AG04449 (cell line): ENCODE data around the gene UQCRFS1.

Source experiments
- CTCF ChIA-PET: fragments of 350-600 bp; formaldehyde crosslinking; extraction: SDS; loops from one replicate; lab custom pipeline; 2021; ENCODE audit warnings: antibody characterized with exemption; lab: Yijun Ruan, JAX
- POLR2A ChIA-PET: fragments of 400-600, 350-600 bp; formaldehyde crosslinking; extraction: SDS; loops from one replicate; lab custom pipeline; 2020; ENCODE audit warnings: antibody characterized with exemption, inconsistent platforms; lab: Yijun Ruan, JAX
- DNase-seq: peaks from one replicate; pipeline ENCODE4 v3.0.0-alpha.2; 2010; ENCODE audit warnings: low read depth, low spot score
- H3K4me3 ChIP-seq: 2 replicates; pipeline ENCODE4 v1.5.1; 2011; ENCODE audit warnings: low read depth, mild to moderate bottlenecking, control low read depth, low read length
- CTCF ChIP-seq: IDR thresholded peaks from one replicate; pipeline ENCODE4 v1.5.1; 2011; ENCODE audit warnings: mild to moderate bottlenecking, moderate library complexity, low read length, control low read depth, inconsistent platforms; ENCODE audit not compliant: insufficient read depth; ENCODE audit errors: missing control alignments

Gene UQCRFS1

GRCh38 chr19:29206453-29206852, 6.5 kb downstream of the UQCRFS1 start:
- POLR2A ChIA-PET: no interaction called here
- no peak for DNase-seq
- no peak for TF ChIP-seq CTCF
- CTCF ChIA-PET: no interaction called here
- no peak overlapping the region for H3K4me3 ChIP-seq

GRCh38 chr19:29202281-29202680, 10.7 kb downstream of the UQCRFS1 start:
- ChIA-PET POLR2A (interaction anchor here (0.6 kb wide), 1 partner anchor 10 kb away, joined by 3 read pairs; no protein-coding TSS in a partner anchor), CTCF (no interaction called here)
- DNase-seq: no peak
- H3K4me3 ChIP-seq: no peak overlapping the region
- no peak for TF ChIP-seq CTCF

GRCh38 chr19:29201855-29202254, 11.1 kb downstream of the UQCRFS1 start:
- H3K4me3 ChIP-seq: no peak overlapping the region
- TF ChIP-seq CTCF: no peak
- ChIA-PET POLR2A (interaction anchor here (0.6 kb wide), 1 partner anchor 10 kb away, joined by 3 read pairs; no protein-coding TSS in a partner anchor), CTCF (no interaction called here)
- no peak for DNase-seq

GRCh38 chr19:29194658-29195057, 18.3 kb downstream of the UQCRFS1 start:
- no peak for DNase-seq
- ChIA-PET CTCF (no interaction called here), POLR2A (no interaction called here)
- no peak overlapping the region for H3K4me3 ChIP-seq
- no peak for TF ChIP-seq CTCF

GRCh38 chr19:29193155-29193554, 19.8 kb downstream of the UQCRFS1 start:
- no peak for TF ChIP-seq CTCF
- ChIA-PET CTCF (no interaction called here), POLR2A (no interaction called here)
- no peak overlapping the region for H3K4me3 ChIP-seq
- DNase-seq: no peak

GRCh38 chr19:29191005-29191404, 21.9 kb downstream of the UQCRFS1 start:
- no peak for TF ChIP-seq CTCF
- H3K4me3 ChIP-seq: no peak overlapping the region
- ChIA-PET POLR2A (interaction anchor here (0.5 kb wide), 1 partner anchor 228 kb away, joined by 3 read pairs; no protein-coding TSS in a partner anchor), CTCF (no interaction called here)
- no peak for DNase-seq
